GM10248 (cell line): ENCODE data around the gene SLC1A4.
"Not testable (repeated sequence)": the region's sequence is repeated elsewhere in the genome, so short reads cannot be mapped to it uniquely, and the experiment has no call there.

Experiments
- CTCF ChIA-PET: fragments of 300-600 bp; sonication (Branson Sonifier 250); formaldehyde crosslinking; extraction: SDS; loops from one replicate; lab custom pipeline; 2021; ENCODE audit warnings: antibody characterized with exemption; lab: Yijun Ruan, JAX
- POLR2A ChIA-PET: fragments of 350-650 bp; sonication (Branson Sonifier 250); formaldehyde crosslinking; extraction: SDS; loops from one replicate; lab custom pipeline; 2020; ENCODE audit warnings: antibody characterized with exemption; lab: Yijun Ruan, JAX
- DNase-seq: peaks from one replicate; pipeline ENCODE4 v3.0.0; 2012; ENCODE audit errors: extremely low spot score
- TF ChIP-seq, protein P1 (sequence below): IDR thresholded peaks from 2 replicates; pipeline ENCODE4 v1.5.1; 2012; ENCODE audit warnings: mild to moderate bottlenecking, low read depth; ENCODE audit errors: extremely low read depth, missing control alignments, control extremely low read depth

SLC1A4 gene

DNA sequence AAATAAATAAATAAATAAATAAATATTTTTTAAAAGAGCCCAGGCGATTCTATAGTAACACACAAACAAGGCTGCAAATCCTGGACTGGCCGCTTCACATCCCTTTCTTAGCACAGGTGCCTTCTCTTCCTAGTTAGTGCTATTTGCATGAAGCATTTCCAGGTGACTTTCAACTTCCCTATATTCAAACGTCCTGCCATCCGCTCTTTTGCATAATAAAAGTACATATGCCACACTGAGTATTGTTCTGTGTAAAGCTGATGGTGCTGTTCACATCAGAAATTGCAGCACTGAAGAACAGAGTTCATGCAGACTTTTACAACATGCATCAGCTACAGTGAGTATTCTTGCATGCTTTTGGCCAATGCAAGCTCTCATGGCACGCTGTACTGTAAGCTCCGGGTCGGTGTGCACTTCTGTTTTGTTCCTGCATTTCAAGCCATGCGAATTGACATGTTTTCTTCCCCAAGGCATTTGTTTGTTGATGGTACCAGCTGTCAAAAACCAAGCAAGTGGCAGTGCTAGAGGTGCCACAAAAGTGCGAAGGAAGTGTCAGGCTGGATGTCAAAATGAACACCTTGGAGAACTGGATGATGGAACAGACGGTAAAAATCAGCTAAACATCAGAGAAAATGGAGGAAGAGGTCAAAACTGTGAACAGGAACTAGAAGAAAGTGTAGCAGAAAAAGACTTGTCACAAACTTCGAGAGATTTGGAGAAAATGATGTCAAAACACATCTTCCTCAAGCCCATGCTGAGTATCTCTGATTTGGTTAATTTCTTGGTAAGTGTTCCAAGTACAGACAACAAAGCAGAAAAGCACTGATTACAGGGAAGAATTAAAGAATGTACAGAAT lies 41.5 kb downstream of the SLC1A4 start:
- ChIA-PET POLR2A (interaction anchor here (1.0 kb wide), 1 partner anchor 34 kb away, joined by 3 read pairs; no protein-coding TSS in a partner anchor), CTCF (interaction anchor here (1.0 to 1.8 kb wide), 12 partner anchors 8 to 508 kb away, joined by 3 to 10 read pairs (median 4); partner anchors contain the start of gene CEP68)
- TF ChIP-seq, protein P1, sequence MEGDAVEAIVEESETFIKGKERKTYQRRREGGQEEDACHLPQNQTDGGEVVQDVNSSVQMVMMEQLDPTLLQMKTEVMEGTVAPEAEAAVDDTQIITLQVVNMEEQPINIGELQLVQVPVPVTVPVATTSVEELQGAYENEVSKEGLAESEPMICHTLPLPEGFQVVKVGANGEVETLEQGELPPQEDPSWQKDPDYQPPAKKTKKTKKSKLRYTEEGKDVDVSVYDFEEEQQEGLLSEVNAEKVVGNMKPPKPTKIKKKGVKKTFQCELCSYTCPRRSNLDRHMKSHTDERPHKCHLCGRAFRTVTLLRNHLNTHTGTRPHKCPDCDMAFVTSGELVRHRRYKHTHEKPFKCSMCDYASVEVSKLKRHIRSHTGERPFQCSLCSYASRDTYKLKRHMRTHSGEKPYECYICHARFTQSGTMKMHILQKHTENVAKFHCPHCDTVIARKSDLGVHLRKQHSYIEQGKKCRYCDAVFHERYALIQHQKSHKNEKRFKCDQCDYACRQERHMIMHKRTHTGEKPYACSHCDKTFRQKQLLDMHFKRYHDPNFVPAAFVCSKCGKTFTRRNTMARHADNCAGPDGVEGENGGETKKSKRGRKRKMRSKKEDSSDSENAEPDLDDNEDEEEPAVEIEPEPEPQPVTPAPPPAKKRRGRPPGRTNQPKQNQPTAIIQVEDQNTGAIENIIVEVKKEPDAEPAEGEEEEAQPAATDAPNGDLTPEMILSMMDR, result no peak
- no peak for DNase-seq

DNA sequence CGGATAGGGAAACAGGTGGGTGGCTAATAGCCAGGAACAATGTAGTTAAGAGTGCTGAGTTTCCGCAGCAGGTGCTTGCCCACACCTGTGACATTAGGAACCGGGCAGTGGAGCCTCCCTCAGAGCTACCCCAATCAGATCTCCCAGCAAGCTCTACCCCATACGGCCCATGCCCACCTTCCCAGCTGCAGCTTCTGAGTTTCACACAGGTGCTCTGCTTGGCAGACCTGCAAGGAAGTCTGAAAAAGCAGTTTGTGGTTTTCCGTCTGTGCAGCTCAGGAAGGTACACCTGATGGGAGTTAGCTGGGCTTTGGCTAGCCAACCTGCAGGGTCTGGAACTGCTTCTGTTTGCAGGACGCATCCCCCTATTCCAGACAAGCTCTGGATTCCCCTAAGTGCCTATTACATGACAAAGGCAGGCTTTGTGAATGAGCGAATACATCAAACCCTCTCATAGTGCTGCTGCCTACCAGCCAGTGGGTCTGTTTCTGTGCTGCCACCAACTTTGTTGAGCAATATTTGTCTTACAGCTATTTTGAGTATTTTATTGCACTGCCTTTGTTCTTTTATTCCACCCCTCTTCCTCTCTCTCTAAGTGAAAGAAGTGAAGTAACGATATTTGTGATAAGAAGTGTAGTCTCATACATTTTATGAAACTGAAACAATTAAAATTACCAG lies 42.3 kb downstream of the SLC1A4 start:
- ChIA-PET POLR2A (no interaction called here), CTCF (interaction anchor here (1.1 to 1.8 kb wide), 8 partner anchors 9 to 509 kb away, joined by 3 to 10 read pairs (median 4); partner anchors contain the start of gene CEP68)
- DNase-seq, result no peak
- TF ChIP-seq, protein P1, result no peak

DNA sequence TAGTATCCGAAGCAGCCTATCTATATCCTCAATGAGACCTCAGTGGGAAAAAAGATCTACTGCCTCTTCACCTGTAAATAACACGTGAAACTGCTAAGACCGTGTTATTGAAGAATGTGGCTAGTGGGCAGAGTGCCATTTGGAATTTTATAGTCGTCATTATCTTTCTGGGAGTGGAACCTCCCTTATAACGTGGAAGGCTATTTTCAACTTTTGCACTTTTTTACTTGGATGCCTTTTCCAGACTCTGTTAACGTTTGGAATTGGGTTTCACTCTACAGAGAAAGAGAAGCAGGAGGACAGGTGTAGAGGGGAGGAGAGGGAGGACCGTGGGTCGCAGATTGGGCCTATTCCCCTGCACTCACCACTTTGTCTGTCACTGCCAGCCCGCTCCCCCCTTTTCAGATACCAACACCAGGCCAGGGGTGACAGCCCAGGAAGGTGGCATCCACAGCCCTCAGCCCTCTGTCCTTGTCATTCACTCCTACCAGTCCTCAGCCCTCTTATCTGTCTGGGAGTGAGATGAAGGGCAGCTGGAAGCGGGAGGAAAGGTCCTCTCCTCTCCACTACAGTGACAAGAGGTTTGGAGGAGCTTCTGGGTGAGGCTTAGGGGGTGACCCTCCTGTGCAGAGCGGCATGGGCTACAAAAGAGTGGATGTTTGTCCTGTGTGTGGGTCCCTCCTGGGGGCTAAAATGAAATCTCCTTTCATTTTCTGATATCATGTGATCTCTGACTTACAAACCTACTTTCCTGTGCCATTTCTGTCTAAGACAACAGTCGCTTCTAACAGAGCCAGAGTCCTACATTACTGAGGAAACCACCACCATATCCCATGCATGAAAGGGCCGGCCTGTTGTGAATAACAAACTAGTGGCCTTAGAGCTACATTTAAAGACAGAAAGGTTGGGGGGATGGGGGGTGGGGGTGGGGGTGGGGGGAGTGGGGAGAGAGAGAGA lies 43.1 kb downstream of the SLC1A4 start:
- CTCF ChIA-PET, result interaction anchor here (1.0 to 3.7 kb wide), 11 partner anchors 8 to 510 kb away, joined by 3 to 21 read pairs (median 4); no protein-coding TSS in a partner anchor
- no peak for DNase-seq
- POLR2A ChIA-PET, result no interaction called here
- TF ChIP-seq, protein P1, result no peak

DNA sequence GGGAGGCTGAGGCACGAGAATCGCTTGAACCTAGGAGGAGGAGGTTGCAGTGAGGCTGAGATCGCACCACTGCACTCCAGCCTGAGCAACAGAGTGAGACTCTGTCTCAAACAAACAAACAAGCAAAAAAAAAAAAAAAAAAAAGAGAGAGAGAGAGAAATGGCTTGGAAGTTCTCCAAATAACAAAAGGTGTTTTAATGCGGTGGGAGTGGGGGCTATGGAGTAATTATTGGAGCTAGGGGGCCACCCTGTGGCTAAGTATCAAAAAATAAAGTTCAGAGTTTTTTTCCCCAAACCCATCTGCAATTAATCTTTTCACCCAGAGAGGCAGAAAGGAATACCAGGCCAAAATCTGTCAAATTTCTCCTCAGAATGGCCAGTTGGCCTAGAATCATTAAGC lies 44.0 kb downstream of the SLC1A4 start:
- POLR2A ChIA-PET, result no interaction called here
- DNase-seq, result no peak
- CTCF ChIA-PET, result interaction anchor here (1.0 to 3.7 kb wide), 6 partner anchors 9 to 493 kb away, joined by 3 to 21 read pairs (median 4); no protein-coding TSS in a partner anchor
- TF ChIP-seq, protein P1, result peak; percentile 17

DNA sequence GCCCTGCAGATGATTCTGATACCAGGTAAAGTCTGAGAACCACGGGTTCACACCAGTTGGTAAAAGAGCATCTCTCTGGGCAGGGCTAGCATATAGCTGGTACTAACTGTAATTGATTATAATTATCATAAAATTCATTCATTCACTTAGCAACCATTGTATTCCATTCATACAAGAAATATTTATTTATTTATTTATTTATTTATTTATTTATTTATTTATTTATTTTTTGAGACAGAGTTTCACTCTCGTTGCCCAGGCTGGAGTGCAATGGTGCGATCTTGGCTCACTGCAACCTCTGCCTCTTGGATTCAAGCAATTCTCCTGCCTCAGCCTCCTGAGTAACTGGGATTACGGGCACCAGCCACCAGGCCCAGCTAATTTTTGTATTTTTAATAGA lies 44.5 kb downstream of the SLC1A4 start:
- CTCF ChIA-PET, result interaction anchor here (1.0 to 3.7 kb wide), 9 partner anchors 8 to 493 kb away, joined by 3 to 21 read pairs (median 3); no protein-coding TSS in a partner anchor
- POLR2A ChIA-PET, DNase-seq: not testable (repeated sequence)

DNA sequence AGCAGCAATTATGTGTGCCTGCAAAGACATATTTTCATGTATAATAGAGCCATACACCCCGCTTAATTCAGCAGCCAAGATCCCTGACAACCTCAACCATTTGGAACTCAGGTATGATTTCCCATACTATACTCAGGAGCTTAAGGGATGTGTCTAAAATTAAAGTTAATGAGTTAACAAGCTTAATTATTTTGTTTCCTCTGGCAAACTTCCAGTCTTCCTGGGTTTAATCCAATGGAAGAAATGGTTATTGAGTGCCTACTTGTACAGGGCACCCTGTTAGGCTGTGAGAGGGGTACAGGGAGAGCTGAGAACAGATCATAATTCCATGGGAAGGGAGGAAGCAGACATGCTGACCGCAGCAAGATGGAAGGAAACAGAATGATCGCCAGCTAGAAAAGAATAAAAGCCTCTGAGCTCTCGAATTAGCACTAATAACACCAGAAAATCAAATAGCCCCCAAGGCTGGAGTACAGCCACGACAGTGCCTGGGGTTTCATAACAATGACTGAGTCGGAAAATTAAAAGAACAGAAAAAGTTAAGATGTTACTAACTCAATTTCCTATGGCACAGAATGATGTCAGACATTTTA lies 46.2 kb downstream of the SLC1A4 start:
- ChIA-PET POLR2A (no interaction called here), CTCF (interaction anchor here (1.0 to 3.7 kb wide), 7 partner anchors 8 to 158 kb away, joined by 3 to 21 read pairs (median 3); partner anchors contain the start of gene CEP68)
- TF ChIP-seq, protein P1, result no peak
- no peak for DNase-seq
